ENCODE results near the gene MACROH2A1. TPM values are rescaled to one million over a fixed set of nuclear protein-coding genes. Genes with fewer than 3 reads are reported as not detected.

The MACROH2A1 gene
- polyA plus RNA-seq, 1 of the 3 experiments (the other 2 are of a cell fraction): 165 TPM

GRCh38 chr5:135347392-135347791 lies 51.6 kb downstream of the MACROH2A1 start:
- ChIA-PET POLR2A (no interaction called here), CTCF (interaction anchor here (3.6 kb wide), 1 partner anchor 15 kb away, joined by 11 read pairs; no protein-coding TSS in a partner anchor)
- H3K9me3 ChIP-seq: no peaks in the 10 kb centered on the region
- H3K4me3 ChIP-seq (ENCODE audit: low read depth in 2 of 2, low read length in 1 of 2): no peak overlapping the region
- H2AFZ ChIP-seq (ENCODE audit: low read depth): no peak overlapping the region
- TF ChIP-seq RAD21 (IDR thresholded peaks at IDR 0.05; ENCODE audit: low read length) (no peak), MEF2A (IDR thresholded peaks at IDR 0.05; ENCODE audit: borderline replicate concordance, low read depth) (no peak), JUND (IDR thresholded peaks at IDR 0.05) (no peak)
- peaks cover 12% of the 10 kb centered on the region; the same call in 1 of the 2 replicates for H3K79me2 ChIP-seq (ENCODE audit: insufficient read depth)
- H3K9me2 ChIP-seq: no peaks in the 10 kb centered on the region
- H3K36me3 ChIP-seq (replicated peaks in 1 of 2; ENCODE audit: control insufficient read depth in 1 of 2, insufficient read depth in 2 of 2, low read length in 1 of 2): peaks cover 49 to 81% of the 10 kb centered on the region in 2 experiments
- no peak for DNase-seq
- peaks cover 2 to 7% of the 10 kb centered on the region in 2 experiments; a peak in 3 of 4 replicates for H3K4me1 ChIP-seq (ENCODE audit: control insufficient read depth in 1 of 2, insufficient read depth in 2 of 2, low read depth in 1 of 2, low read length in 1 of 2)
- no peaks in the 10 kb centered on the region for H3F3A ChIP-seq (replicated peaks; ENCODE audit: insufficient read depth)
- 100% methylated on average over 1 of the region's 4 CpGs for WGBS (ENCODE audit: low lambda C conversion rate)
- H3K9ac ChIP-seq: no peak overlapping the region
- no peaks in the 10 kb centered on the region for H3K27me3 ChIP-seq (ENCODE audit: insufficient read depth)
- H3K4me2 ChIP-seq: no peak overlapping the region
- no peak overlapping the region for H3K27ac ChIP-seq (ENCODE audit: low read depth in 2 of 2, low read length in 1 of 2)
- H4K20me1 ChIP-seq (ENCODE audit: insufficient read depth): no peaks in the 10 kb centered on the region

DNA sequence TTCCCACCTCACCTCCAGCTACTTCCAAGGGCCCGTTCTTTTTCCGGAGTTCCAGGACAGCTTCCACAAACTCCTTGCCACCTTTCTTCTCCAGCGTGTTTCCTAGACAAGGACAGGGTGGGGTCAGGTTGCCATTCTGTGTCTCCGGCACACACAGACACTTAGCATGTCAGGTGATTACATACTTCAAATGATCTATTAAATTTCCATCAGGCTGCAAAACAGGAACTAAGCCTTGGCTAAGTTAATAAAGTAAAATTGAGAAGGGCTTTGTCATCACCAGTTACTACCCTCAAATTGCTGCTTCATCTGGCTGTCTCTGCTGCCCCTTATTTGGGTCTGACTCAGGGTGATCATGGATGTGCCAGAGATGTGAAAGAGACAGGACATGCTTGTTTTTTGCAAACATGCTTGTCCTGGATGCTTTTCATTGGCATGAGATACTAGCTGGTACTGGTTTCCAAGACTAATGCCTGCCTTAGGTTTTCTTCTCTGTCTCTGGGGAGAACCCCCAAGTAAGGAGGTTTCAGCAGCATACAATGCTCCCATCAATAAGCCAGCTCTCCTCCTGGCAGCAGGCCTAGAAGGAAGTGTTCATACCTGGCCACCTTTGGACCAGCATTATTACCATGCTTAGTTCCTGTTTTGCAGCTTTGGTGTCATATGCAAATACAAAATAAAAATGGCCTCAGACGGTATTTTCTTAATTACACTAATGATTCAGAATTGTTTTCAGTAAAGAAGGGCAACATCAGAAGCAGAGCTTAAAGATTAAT lies 52.9 kb downstream of the MACROH2A1 start:
- H4K20me1 ChIP-seq (ENCODE audit: insufficient read depth): no peaks in the 10 kb centered on the region
- H3K9me3 ChIP-seq: no peaks in the 10 kb centered on the region
- H3K36me3 ChIP-seq (replicated peaks in 1 of 2; ENCODE audit: control insufficient read depth in 1 of 2, insufficient read depth in 2 of 2, low read length in 1 of 2): peaks cover 46 to 89% of the 10 kb centered on the region in 2 experiments
- POLR2A ChIA-PET: interaction anchor here (0.9 kb wide), 1 partner anchor 14 kb away, joined by 3 read pairs; no protein-coding TSS in a partner anchor
- peaks cover 6% of the 10 kb centered on the region; the same call in 1 of the 2 replicates for H3K79me2 ChIP-seq (ENCODE audit: insufficient read depth)
- H3K4me2 ChIP-seq: no peak overlapping the region
- no peak overlapping the region for H3K4me3 ChIP-seq (ENCODE audit: low read depth in 2 of 2, low read length in 1 of 2)
- CTCF ChIA-PET: interaction anchor here (1.3 to 3.6 kb wide), 2 partner anchors 14 kb away, joined by 9 to 11 read pairs; no protein-coding TSS in a partner anchor
- DNase-seq: no peak
- no peak for TF ChIP-seq NFIC (IDR thresholded peaks at IDR 0.05; ENCODE audit: borderline replicate concordance)
- TF ChIP-seq USF1 (IDR thresholded peaks at IDR 0.05; ENCODE audit: borderline replicate concordance, low read depth): no peak
- no peak for TF ChIP-seq EP300 (IDR thresholded peaks at IDR 0.05; ENCODE audit: borderline replicate concordance in 1 of 2, low read depth in 1 of 2, low read length in 1 of 2)
- TF ChIP-seq, protein P1, sequence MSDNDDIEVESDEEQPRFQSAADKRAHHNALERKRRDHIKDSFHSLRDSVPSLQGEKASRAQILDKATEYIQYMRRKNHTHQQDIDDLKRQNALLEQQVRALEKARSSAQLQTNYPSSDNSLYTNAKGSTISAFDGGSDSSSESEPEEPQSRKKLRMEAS (IDR thresholded peaks at IDR 0.05; ENCODE audit: low read depth): no peak
- no peak for TF ChIP-seq JUND (IDR thresholded peaks at IDR 0.05)
- TF ChIP-seq RAD21 (IDR thresholded peaks at IDR 0.05; ENCODE audit: low read length): no peak
- no peak for TF ChIP-seq FOXJ3 (CRISPR knock-in tag; IDR thresholded peaks at IDR 0.05)
- TF ChIP-seq TAF1 (IDR thresholded peaks at IDR 0.05; ENCODE audit: borderline replicate concordance, low read depth, low read length): no peak
- no peak for TF ChIP-seq ZBTB33 (IDR thresholded peaks at IDR 0.05; ENCODE audit: borderline replicate concordance, low read depth)
- no peaks in the 10 kb centered on the region for H3F3A ChIP-seq (replicated peaks; ENCODE audit: insufficient read depth)
- H3K4me1 ChIP-seq (ENCODE audit: control insufficient read depth in 1 of 2, insufficient read depth in 2 of 2, low read depth in 1 of 2, low read length in 1 of 2): peaks cover 7 to 14% of the 10 kb centered on the region in 2 experiments; a peak in 3 of 4 replicates
- H3K27me3 ChIP-seq (ENCODE audit: insufficient read depth): no peaks in the 10 kb centered on the region
- no peaks in the 10 kb centered on the region for H3K9me2 ChIP-seq
- no peak overlapping the region for H2AFZ ChIP-seq (ENCODE audit: low read depth)
- H3K9ac ChIP-seq: no peak overlapping the region
- no peak overlapping the region for H3K27ac ChIP-seq (ENCODE audit: low read depth in 2 of 2, low read length in 1 of 2)
- WGBS (ENCODE audit: low lambda C conversion rate): 97% methylated on average over 5 of the region's 5 CpGs

Data from SK-N-SH (cell line).